ENCODE results near the gene SCN9A.
"Not testable (repeated sequence)": the region's sequence is repeated elsewhere in the genome, so short reads cannot be mapped to it uniquely, and the experiment has no call there.

The SCN9A gene

GRCh38 chr2:166239548-166239947 lies 136.2 kb downstream of the SCN9A start:
- DNase-seq = no peak

GRCh38 chr2:166238176-166238575 lies 137.6 kb downstream of the SCN9A start:
- DNase-seq = no peak

- no peak for DNase-seq
These were observed 141.5 kb downstream of the SCN9A start for GRCh38 chr2:166234112-166234846.

GRCh38 chr2:166233244-166233643 lies 142.5 kb downstream of the SCN9A start:
- no peak for DNase-seq

GRCh38 chr2:166230724-166231070 lies 145.0 kb downstream of the SCN9A start:
- no peak for DNase-seq

GRCh38 chr2:166230024-166230723 lies 145.6 kb downstream of the SCN9A start:
- DNase-seq = no peak

GRCh38 chr2:166229678-166230023 lies 146.1 kb downstream of the SCN9A start:
- DNase-seq = no peak

- DNase-seq = no peak
These were observed 151.5 kb downstream of the SCN9A start for GRCh38 chr2:166224197-166224596.

- no peak for DNase-seq
These were observed 152.4 kb downstream of the SCN9A start for GRCh38 chr2:166223298-166223697.

GRCh38 chr2:166211079-166211478 lies 164.7 kb downstream of the SCN9A start:
- no peak for DNase-seq

- not testable (repeated sequence) for DNase-seq
These were observed 165.8 kb downstream of the SCN9A start for GRCh38 chr2:166209944-166210343.

GRCh38 chr2:166209367-166209766 lies 166.4 kb downstream of the SCN9A start:
- DNase-seq = not testable (repeated sequence)

- not testable (repeated sequence) for DNase-seq
These were observed 169.6 kb downstream of the SCN9A start for GRCh38 chr2:166206153-166206552.

GRCh38 chr2:166202778-166203177 lies 173.0 kb downstream of the SCN9A start:
- DNase-seq = no peak

- DNase-seq = no peak
These were observed 178.3 kb downstream of the SCN9A start for GRCh38 chr2:166197446-166197845.

GRCh38 chr2:166193407-166193806 lies 182.3 kb downstream of the SCN9A start:
- no peak for DNase-seq

- DNase-seq = no peak
These were observed 187.7 kb downstream of the SCN9A start for GRCh38 chr2:166188084-166188483.

- no peak for DNase-seq
These were observed 191.0 kb downstream of the SCN9A start for GRCh38 chr2:166184789-166185188.

GRCh38 chr2:166181813-166182154 lies 194.0 kb downstream of the SCN9A start:
- DNase-seq = no peak

- DNase-seq = no peak
These were observed 194.6 kb downstream of the SCN9A start for GRCh38 chr2:166180951-166181812.

GRCh38 chr2:166179201-166179600 lies 196.5 kb downstream of the SCN9A start:
- DNase-seq = no peak

GRCh38 chr2:166173263-166173662 lies 202.5 kb downstream of the SCN9A start:
- DNase-seq = no peak

- no peak for DNase-seq
These were observed 204.5 kb downstream of the SCN9A start for GRCh38 chr2:166171216-166171615.

- DNase-seq = no peak
These were observed 205.4 kb downstream of the SCN9A start for GRCh38 chr2:166170356-166170755.

All from GDM1 (cell line).